A549 (cell line): ENCODE measurements around the gene PSMD1.

ENCODE experiments used
- EP300 ChIP-seq, 2 experiments: fragments of >200 bp; sonication (Bioruptor Twin); formaldehyde crosslinking; IDR thresholded peaks; 2 replicates in 1 of 2; 3 replicates in 1 of 2; pipeline ENCODE4 v1.6.1; 2016 to 2017
- HOXB5 ChIP-seq: fragments of 250-450 bp; sonication (Bioruptor Pico); IDR thresholded peaks from 2 replicates; pipeline ENCODE4 v1.5.0; 2020; ENCODE audit warnings: mild to moderate bottlenecking, moderate library complexity
- JUNB ChIP-seq: fragments of >200 bp; sonication (Bioruptor Twin); formaldehyde crosslinking; IDR thresholded peaks from 2 replicates; pipeline ENCODE4 v1.6.1; 2016
- MAFK ChIP-seq: fragments of 450-650 bp; IDR thresholded peaks from 2 replicates; pipeline ENCODE4 v1.6.1; 2014; ENCODE audit not compliant: partially characterized antibody
- MAZ ChIP-seq: fragments of 150-350 bp; IDR thresholded peaks from 2 replicates; pipeline ENCODE4 v1.6.1; 2014; ENCODE audit warnings: antibody characterized with exemption, low read depth, low read length, borderline replicate concordance
- POLR2A ChIP-seq: IDR thresholded peaks from 2 replicates; pipeline ENCODE4 v1.6.1; 2012; ENCODE audit warnings: mild to moderate bottlenecking, low read length
- SMC3 ChIP-seq: fragments of >200 bp; sonication (Bioruptor Twin); formaldehyde crosslinking; IDR thresholded peaks from 3 replicates; pipeline ENCODE4 v1.6.1; 2018; ENCODE audit warnings: inconsistent platforms
- TF ChIP-seq, protein P1 (sequence below): fragments of >200 bp; sonication (Bioruptor Twin); formaldehyde crosslinking; IDR thresholded peaks from 3 replicates; pipeline ENCODE4 v1.5.1; 2016
- TF ChIP-seq, protein P2 (sequence below): fragments of 450-650 bp; IDR thresholded peaks from 2 replicates; pipeline ENCODE4 v1.6.1; 2014; ENCODE audit warnings: antibody characterized with exemption

DNA sequence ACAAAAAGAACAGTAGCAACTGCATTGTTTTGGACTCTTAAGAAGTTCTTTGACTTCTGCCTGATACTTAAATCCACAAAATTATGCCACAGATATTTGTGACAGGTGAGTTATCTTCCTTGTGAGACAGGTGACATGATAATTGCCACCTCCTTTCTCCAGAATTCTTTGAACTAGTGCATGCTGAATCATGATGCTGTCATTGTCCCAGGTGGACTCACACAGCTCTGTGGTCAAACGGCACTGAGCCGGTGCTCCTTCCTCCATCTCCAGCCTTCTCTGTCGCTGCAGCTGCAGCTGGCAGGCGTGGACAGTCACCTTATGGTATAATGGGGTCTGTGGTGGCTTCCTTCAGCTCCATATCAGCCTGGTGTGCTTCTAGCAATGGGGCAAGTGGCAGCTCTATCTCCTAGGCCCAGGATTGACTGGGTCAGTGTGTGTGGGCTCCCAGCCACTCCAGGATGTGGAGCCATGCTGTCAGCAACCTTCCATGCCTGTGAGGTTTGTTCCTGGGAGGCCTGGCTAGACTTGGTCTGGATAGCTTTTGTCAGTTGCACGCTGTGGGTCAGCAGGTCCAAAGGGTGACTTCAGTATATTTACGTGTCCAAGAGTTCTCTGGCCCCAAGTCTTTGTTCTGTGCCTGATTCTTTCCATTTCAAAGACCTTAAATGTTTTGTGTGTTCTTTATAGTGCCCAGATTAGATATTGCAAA lies 157.4 kb downstream of the PSMD1 start:
- TF ChIP-seq MAZ: no peak
- no peak for TF ChIP-seq SMC3
- TF ChIP-seq MAFK: no peak
- TF ChIP-seq, protein P1, sequence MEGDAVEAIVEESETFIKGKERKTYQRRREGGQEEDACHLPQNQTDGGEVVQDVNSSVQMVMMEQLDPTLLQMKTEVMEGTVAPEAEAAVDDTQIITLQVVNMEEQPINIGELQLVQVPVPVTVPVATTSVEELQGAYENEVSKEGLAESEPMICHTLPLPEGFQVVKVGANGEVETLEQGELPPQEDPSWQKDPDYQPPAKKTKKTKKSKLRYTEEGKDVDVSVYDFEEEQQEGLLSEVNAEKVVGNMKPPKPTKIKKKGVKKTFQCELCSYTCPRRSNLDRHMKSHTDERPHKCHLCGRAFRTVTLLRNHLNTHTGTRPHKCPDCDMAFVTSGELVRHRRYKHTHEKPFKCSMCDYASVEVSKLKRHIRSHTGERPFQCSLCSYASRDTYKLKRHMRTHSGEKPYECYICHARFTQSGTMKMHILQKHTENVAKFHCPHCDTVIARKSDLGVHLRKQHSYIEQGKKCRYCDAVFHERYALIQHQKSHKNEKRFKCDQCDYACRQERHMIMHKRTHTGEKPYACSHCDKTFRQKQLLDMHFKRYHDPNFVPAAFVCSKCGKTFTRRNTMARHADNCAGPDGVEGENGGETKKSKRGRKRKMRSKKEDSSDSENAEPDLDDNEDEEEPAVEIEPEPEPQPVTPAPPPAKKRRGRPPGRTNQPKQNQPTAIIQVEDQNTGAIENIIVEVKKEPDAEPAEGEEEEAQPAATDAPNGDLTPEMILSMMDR: no peak
- no peak for TF ChIP-seq HOXB5 (CRISPR knock-in tag)
- no peak for TF ChIP-seq POLR2A
- no peak for TF ChIP-seq EP300 (IDR thresholded peaks at IDR 0.05)
- no peak for TF ChIP-seq JUNB
- TF ChIP-seq, protein P2, sequence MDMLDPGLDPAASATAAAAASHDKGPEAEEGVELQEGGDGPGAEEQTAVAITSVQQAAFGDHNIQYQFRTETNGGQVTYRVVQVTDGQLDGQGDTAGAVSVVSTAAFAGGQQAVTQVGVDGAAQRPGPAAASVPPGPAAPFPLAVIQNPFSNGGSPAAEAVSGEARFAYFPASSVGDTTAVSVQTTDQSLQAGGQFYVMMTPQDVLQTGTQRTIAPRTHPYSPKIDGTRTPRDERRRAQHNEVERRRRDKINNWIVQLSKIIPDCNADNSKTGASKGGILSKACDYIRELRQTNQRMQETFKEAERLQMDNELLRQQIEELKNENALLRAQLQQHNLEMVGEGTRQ: no peak
